H1 (cell line): ENCODE results near the gene LRP1. TPM values are rescaled to one million over a fixed set of nuclear protein-coding genes. Genes with fewer than 3 reads are reported as not detected.

Experiments used
- CHD7 ChIP-seq: fragments of 300-600 bp; sonication (generic); IDR thresholded peaks from 2 replicates; pipeline ENCODE4 v1.7.1; 2012; ENCODE audit warnings: low read length, moderate library complexity, mild to moderate bottlenecking, inconsistent platforms; ENCODE audit not compliant: insufficient replicate concordance
- HDAC6 ChIP-seq: IDR thresholded peaks from one replicate; pipeline ENCODE4 v1.7.1; 2012; ENCODE audit warnings: low read depth, mild to moderate bottlenecking, inconsistent platforms, low read length, moderate library complexity
- RAD21 ChIP-seq, 2 experiments: IDR thresholded peaks in 1 of 2; conservative IDR thresholded peaks in 1 of 2; 2 replicates each; pipeline ENCODE4 v1.6.1; 2011; ENCODE audit warnings: low read depth in 2 of 2, low read length in 2 of 2, improper control_type of control experiment in 1 of 2, inconsistent platforms in 1 of 2, mild to moderate bottlenecking in 1 of 2, moderate library complexity in 1 of 2
- RFX5 ChIP-seq: IDR thresholded peaks from 2 replicates; pipeline ENCODE4 v1.6.1; 2011; ENCODE audit warnings: low read depth, low read length, improper control_type of control experiment, borderline replicate concordance
- SIRT6 ChIP-seq: IDR thresholded peaks from one replicate; pipeline ENCODE4 v1.7.1; 2012; ENCODE audit warnings: low read length, inconsistent platforms
- polyA plus RNA-seq, 7 experiments: library from polyadenylated mRNA; depleted of rRNA in 3 of 7; stranded (reverse) in 5 of 7; unstranded in 2 of 7; fragments of >200 nt in 5 of 7; fragments of 200-250 nt in 2 of 7; gene quantifications; 1 replicate in 5 of 7; 2 replicates in 1 of 7; 4 replicates in 1 of 7; pipeline versions ENCODE4 v1.2.1 to v1.2.3, GENCODE V29; 2011 to 2013; ENCODE audit warnings: missing spikeins in 2 of 7, mixed read lengths in 2 of 7
- total RNA-seq: library from RNA; stranded (reverse); fragmentation: NEBNext Ultra II Directional; extraction: Animal tissue kit (Norgen Biotek cat#: 25700); gene quantifications from 2 replicates; pipeline ENCODE4 v1.2.1, GENCODE V29; 2021

The LRP1 gene
- total and polyA plus RNA-seq, 2 of the 8 experiments (the other 6 are each of a cell fraction or from before 2014, with no cell fraction given) = 35.3 to 92.5 TPM

- no peak for TF ChIP-seq CHD7
- no peak for TF ChIP-seq RFX5
- TF ChIP-seq HDAC6 = no peak
- TF ChIP-seq RAD21 (IDR thresholded peaks at IDR 0.05 in 1 of 2, conservative IDR thresholded peaks at IDR 0.05 in 1 of 2; ENCODE audit: low read depth in 2 of 2, low read length in 2 of 2) = no peak
- no peak for TF ChIP-seq SIRT6
These were observed 47.8 kb downstream of the LRP1 start (continued) for GRCh38 chr12:57176139-57176477.
